Astrocyte (in vitro differentiated cells and primary cell): ENCODE data around the gene OR6B3. TPM values are rescaled to one million over a fixed set of nuclear protein-coding genes. Genes with fewer than 3 reads are reported as not detected.
A peak's percentile ranks its signal among the peaks of the same experiment; 100 is the strongest.
"Not testable (repeated sequence)": the region's sequence is repeated elsewhere in the genome, so short reads cannot be mapped to it uniquely, and the experiment has no call there.

Experiments
- DNase-seq: peaks from one replicate; pipeline ENCODE4 v3.0.0-alpha.2; 2010; ENCODE audit warnings: low read depth
- FAIRE-seq: peaks from 2 replicates; lab custom pipeline; 2011; peaks lifted over from hg19 to GRCh38; lab: Jason Lieb, UNC
- H2AFZ ChIP-seq: 2 replicates; pipeline ENCODE4 v1.6.0; 2012; ENCODE audit warnings: low read depth, low read length, inconsistent platforms
- H3K27ac ChIP-seq: 2 replicates; pipeline ENCODE4 v1.5.1; 2011; ENCODE audit warnings: low read depth, low read length, inconsistent platforms
- H3K27me3 ChIP-seq: 2 replicates; pipeline ENCODE4 v1.6.0; 2011; ENCODE audit warnings: low read length, inconsistent platforms; ENCODE audit not compliant: insufficient read depth
- H3K36me3 ChIP-seq: 2 replicates; pipeline ENCODE4 v1.5.1; 2011; ENCODE audit warnings: low read length, inconsistent platforms; ENCODE audit not compliant: insufficient read depth
- H3K4me1 ChIP-seq: 2 replicates; pipeline ENCODE4 v1.5.1; 2011; ENCODE audit warnings: low read length, inconsistent platforms; ENCODE audit not compliant: insufficient read depth
- H3K4me2 ChIP-seq: 2 replicates; pipeline ENCODE4 v1.6.0; 2012; ENCODE audit warnings: low read length, inconsistent platforms
- H3K4me3 ChIP-seq: 2 replicates; pipeline ENCODE4 v1.5.1; 2011; ENCODE audit warnings: low read depth, mild to moderate bottlenecking, low read length, inconsistent platforms; ENCODE audit not compliant: insufficient read depth
- H3K79me2 ChIP-seq: 2 replicates; pipeline ENCODE4 v1.6.0; 2012; ENCODE audit warnings: mild to moderate bottlenecking, low read length, inconsistent platforms; ENCODE audit not compliant: insufficient read depth
- H3K9ac ChIP-seq: 2 replicates; pipeline ENCODE4 v1.6.0; 2012; ENCODE audit warnings: mild to moderate bottlenecking, low read length, inconsistent platforms
- H3K9me3 ChIP-seq: 2 replicates; pipeline ENCODE4 v1.5.1; 2012; ENCODE audit warnings: low read depth, mild to moderate bottlenecking, low read length, inconsistent platforms; ENCODE audit not compliant: insufficient read depth
- H4K20me1 ChIP-seq: 2 replicates; pipeline ENCODE4 v1.6.0; 2012; ENCODE audit warnings: low read length, inconsistent platforms; ENCODE audit not compliant: insufficient read depth
- H3K27ac Mint-ChIP-seq: one replicate; pipeline ENCODE4 v1.8.0; 2021; ENCODE audit warnings: mild to moderate bottlenecking, mixed read lengths; ENCODE audit not compliant: unreplicated experiment
- H3K27me3 Mint-ChIP-seq: one replicate; pipeline ENCODE4 v1.8.0; 2021; ENCODE audit warnings: low read depth, mixed read lengths; ENCODE audit not compliant: unreplicated experiment
- H3K36me3 Mint-ChIP-seq: one replicate; pipeline ENCODE4 v1.8.0; 2021; ENCODE audit warnings: low read depth, mixed read lengths; ENCODE audit not compliant: unreplicated experiment
- H3K4me1 Mint-ChIP-seq: one replicate; pipeline ENCODE4 v1.8.0; 2021; ENCODE audit warnings: low read depth, mixed read lengths; ENCODE audit not compliant: unreplicated experiment
- H3K4me3 Mint-ChIP-seq: one replicate; pipeline ENCODE4 v1.8.0; 2021; ENCODE audit warnings: mild to moderate bottlenecking, moderate library complexity, mixed read lengths; ENCODE audit not compliant: unreplicated experiment
- H3K9me3 Mint-ChIP-seq: one replicate; pipeline ENCODE4 v1.8.0; 2021; ENCODE audit warnings: mild to moderate bottlenecking, mixed read lengths; ENCODE audit not compliant: unreplicated experiment
- EZH2 ChIP-seq: IDR thresholded peaks from 2 replicates; pipeline ENCODE4 v1.6.1; 2012; ENCODE audit warnings: mild to moderate bottlenecking, low read length, inconsistent platforms; ENCODE audit not compliant: insufficient read depth
- total RNA-seq: library from RNA; stranded (reverse); gene quantifications from 2 replicates; pipeline ENCODE4 v1.2.1, GENCODE V29; 2021
- TF ChIP-seq, protein P1 (sequence below): IDR thresholded peaks from 2 replicates; pipeline ENCODE4 v1.5.1; 2011; ENCODE audit warnings: low read depth, mild to moderate bottlenecking, inconsistent platforms, low read length, moderate library complexity; ENCODE audit not compliant: insufficient read depth

The OR6B3 gene
- total RNA-seq, 1 donor from 2014 or later, result not detected

DNA sequence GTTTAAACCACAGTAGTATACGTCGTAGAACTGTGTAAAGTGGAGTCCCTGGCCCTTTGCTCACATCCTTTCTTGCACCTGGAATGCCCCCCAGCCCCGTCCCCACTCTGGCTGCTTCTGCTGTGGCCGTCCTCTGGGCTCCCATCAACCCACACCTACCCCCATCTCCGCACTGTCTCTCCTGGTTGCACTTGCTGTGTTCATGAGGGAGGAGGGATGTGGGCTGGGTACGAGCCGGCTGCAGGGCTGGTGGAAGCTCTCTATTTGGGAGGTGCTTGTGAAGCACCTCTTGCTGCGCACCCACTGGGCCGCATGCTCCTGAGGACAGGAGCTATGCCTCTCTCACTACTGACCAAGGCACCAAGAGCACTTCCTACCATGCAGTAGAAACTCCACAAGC is 5.1 kb downstream of the OR6B3 start:
- no peaks in the 10 kb centered on the region for H3K36me3 Mint-ChIP-seq
- no peak overlapping the region for H2AFZ ChIP-seq
- DNase-seq (no peak), FAIRE-seq (no peak)
- H3K4me3 ChIP-seq, result no peak overlapping the region
- H3K4me3 Mint-ChIP-seq, result no peak overlapping the region
- no peak overlapping the region for H3K4me2 ChIP-seq
- H4K20me1 ChIP-seq, result no peaks in the 10 kb centered on the region
- no peak overlapping the region for H3K9ac ChIP-seq
- peaks cover 3% of the 10 kb centered on the region for H3K9me3 Mint-ChIP-seq
- H3K79me2 ChIP-seq, result no peaks in the 10 kb centered on the region
- no peaks in the 10 kb centered on the region for H3K4me1 ChIP-seq
- H3K9me3 ChIP-seq, result no peaks in the 10 kb centered on the region
- no peak overlapping the region for H3K27ac ChIP-seq
- H3K27ac Mint-ChIP-seq, result no peak overlapping the region
- peaks cover 36% of the 10 kb centered on the region for H3K27me3 Mint-ChIP-seq
- no peaks in the 10 kb centered on the region for H3K4me1 Mint-ChIP-seq
- TF ChIP-seq, protein P1, sequence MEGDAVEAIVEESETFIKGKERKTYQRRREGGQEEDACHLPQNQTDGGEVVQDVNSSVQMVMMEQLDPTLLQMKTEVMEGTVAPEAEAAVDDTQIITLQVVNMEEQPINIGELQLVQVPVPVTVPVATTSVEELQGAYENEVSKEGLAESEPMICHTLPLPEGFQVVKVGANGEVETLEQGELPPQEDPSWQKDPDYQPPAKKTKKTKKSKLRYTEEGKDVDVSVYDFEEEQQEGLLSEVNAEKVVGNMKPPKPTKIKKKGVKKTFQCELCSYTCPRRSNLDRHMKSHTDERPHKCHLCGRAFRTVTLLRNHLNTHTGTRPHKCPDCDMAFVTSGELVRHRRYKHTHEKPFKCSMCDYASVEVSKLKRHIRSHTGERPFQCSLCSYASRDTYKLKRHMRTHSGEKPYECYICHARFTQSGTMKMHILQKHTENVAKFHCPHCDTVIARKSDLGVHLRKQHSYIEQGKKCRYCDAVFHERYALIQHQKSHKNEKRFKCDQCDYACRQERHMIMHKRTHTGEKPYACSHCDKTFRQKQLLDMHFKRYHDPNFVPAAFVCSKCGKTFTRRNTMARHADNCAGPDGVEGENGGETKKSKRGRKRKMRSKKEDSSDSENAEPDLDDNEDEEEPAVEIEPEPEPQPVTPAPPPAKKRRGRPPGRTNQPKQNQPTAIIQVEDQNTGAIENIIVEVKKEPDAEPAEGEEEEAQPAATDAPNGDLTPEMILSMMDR, result no peak
- no peak for TF ChIP-seq EZH2
- H3K27me3 ChIP-seq, result peaks cover 19% of the 10 kb centered on the region
- no peaks in the 10 kb centered on the region for H3K36me3 ChIP-seq

GRCh38 chr2:240045098-240045497 is 8.2 kb downstream of the OR6B3 start:
- FAIRE-seq (no peak), DNase-seq (no peak)
- Histone ChIP-seq H3K4me3 (no peak overlapping the region), H3K9ac (no peak overlapping the region), H3K4me2 (no peak overlapping the region), H3K4me1 (no peaks in the 10 kb centered on the region), H3K27me3 (peaks cover 10% of the 10 kb centered on the region), H4K20me1 (no peaks in the 10 kb centered on the region), H3K27ac (no peak overlapping the region), H2AFZ (no peak overlapping the region), H3K79me2 (no peaks in the 10 kb centered on the region), H3K36me3 (no peaks in the 10 kb centered on the region), H3K9me3 (no peaks in the 10 kb centered on the region)
- Mint-ChIP-seq H3K4me3 (no peak overlapping the region), H3K27me3 (peaks cover 40% of the 10 kb centered on the region), H3K27ac (peak overlapping the region; percentile 44), H3K4me1 (no peaks in the 10 kb centered on the region), H3K9me3 (peaks cover 5% of the 10 kb centered on the region), H3K36me3 (no peaks in the 10 kb centered on the region)
- TF ChIP-seq, protein P1, result no peak
- no peak for TF ChIP-seq EZH2

- H3K9me3 ChIP-seq, H3K4me1 Mint-ChIP-seq, H3K27ac Mint-ChIP-seq, H3K79me2 ChIP-seq, FAIRE-seq, H3K9ac ChIP-seq, H3K4me2 ChIP-seq, DNase-seq, H3K36me3 ChIP-seq, H3K27ac ChIP-seq, H3K4me3 Mint-ChIP-seq, H2AFZ ChIP-seq, H3K4me1 ChIP-seq, H3K4me3 ChIP-seq, H3K9me3 Mint-ChIP-seq, H4K20me1 ChIP-seq, H3K36me3 Mint-ChIP-seq: not testable (repeated sequence)
- H3K27me3 Mint-ChIP-seq, result peaks cover 36% of the 10 kb centered on the region
- peaks cover 12% of the 10 kb centered on the region for H3K27me3 ChIP-seq
These were observed 9.2 kb downstream of the OR6B3 start for GRCh38 chr2:240044096-240044495.
